Vagina (tissue), 2 donors: ENCODE measurements around the gene CD300LG.

Source experiments
- POLR2A ChIP-seq, 2 donors: fragments of 450-650 bp; IDR thresholded peaks; one replicate each; pipeline ENCODE4 v1.6.1; 2017; ENCODE audit warnings: antibody characterized with exemption in 2 of 2, mild to moderate bottlenecking in 2 of 2, moderate library complexity in 2 of 2
- TF ChIP-seq, protein P1 (sequence below), 3 experiments: fragments of 450-650 bp in 2 of 3; fragments of 200-600 bp in 1 of 3; sonication (generic) in 1 of 3; IDR thresholded peaks; one replicate each; pipeline ENCODE4 v1.5.1; 2017 to 2019; ENCODE audit warnings: antibody characterized with exemption in 3 of 3, mild to moderate bottlenecking in 2 of 3, moderate library complexity in 2 of 3

DNA sequence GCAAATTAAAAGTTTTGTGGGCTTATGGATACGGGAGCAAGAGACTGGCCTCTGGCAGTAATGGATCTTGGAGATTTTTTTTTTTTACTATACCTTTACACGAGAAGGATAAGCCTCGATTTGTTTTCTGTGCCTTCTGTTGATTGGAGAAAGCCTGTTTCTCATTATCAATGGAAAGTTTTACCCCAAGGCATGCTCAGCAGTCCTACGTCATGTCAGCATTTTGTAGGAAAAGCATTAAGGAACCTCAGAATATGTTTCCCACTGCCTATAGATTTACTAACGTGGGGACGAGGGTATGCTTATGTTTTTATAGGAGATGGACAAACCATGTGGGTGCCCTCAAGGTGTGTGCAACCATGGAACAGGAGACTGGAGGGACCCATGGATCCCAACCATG, 26.8 kb downstream of the CD300LG start:
- no peak for TF ChIP-seq POLR2A (IDR thresholded peaks at IDR 0.05)
- TF ChIP-seq, protein P1, sequence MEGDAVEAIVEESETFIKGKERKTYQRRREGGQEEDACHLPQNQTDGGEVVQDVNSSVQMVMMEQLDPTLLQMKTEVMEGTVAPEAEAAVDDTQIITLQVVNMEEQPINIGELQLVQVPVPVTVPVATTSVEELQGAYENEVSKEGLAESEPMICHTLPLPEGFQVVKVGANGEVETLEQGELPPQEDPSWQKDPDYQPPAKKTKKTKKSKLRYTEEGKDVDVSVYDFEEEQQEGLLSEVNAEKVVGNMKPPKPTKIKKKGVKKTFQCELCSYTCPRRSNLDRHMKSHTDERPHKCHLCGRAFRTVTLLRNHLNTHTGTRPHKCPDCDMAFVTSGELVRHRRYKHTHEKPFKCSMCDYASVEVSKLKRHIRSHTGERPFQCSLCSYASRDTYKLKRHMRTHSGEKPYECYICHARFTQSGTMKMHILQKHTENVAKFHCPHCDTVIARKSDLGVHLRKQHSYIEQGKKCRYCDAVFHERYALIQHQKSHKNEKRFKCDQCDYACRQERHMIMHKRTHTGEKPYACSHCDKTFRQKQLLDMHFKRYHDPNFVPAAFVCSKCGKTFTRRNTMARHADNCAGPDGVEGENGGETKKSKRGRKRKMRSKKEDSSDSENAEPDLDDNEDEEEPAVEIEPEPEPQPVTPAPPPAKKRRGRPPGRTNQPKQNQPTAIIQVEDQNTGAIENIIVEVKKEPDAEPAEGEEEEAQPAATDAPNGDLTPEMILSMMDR (IDR thresholded peaks at IDR 0.05), result no peak
